Left lung (tissue), 10 donors: Measurements from ENCODE around the gene HSPA9. TPM values are rescaled to one million over a fixed set of nuclear protein-coding genes. Genes with fewer than 3 reads are reported as not detected.
"Not testable (repeated sequence)": the region's sequence is repeated elsewhere in the genome, so short reads cannot be mapped to it uniquely, and the experiment has no call there.

Experiments
- ATAC-seq: fragments of 200-7000 bp; cut with Tn5 transposase; one replicate; pipeline ENCODE4 v1.9.1; 2020; ENCODE audit warnings: moderate library complexity
- DNase-seq, 4 donors: peaks; one replicate each; pipeline ENCODE4 v3.0.0-alpha.2; 2013 to 2020
- H3K27ac ChIP-seq, 2 donors: fragments of 200-600 bp; sonication (generic) in 1 of 2; one replicate each; pipeline versions ENCODE4 v1.5.0 to v1.8.0; 2020 to 2021
- H3K27me3 ChIP-seq, 2 donors: fragments of 200-600 bp; sonication (generic) in 1 of 2; one replicate each; pipeline versions ENCODE4 v1.5.0 to v1.8.0; 2020 to 2021
- H3K36me3 ChIP-seq, 2 donors: fragments of 200-600 bp; sonication (generic) in 1 of 2; one replicate each; pipeline versions ENCODE4 v1.5.0 to v1.8.0; 2020 to 2021
- H3K4me1 ChIP-seq, 2 donors: fragments of 200-600 bp; one replicate each; pipeline ENCODE4 v1.8.0; 2021
- H3K4me3 ChIP-seq, 2 donors: fragments of 200-600 bp; sonication (generic) in 1 of 2; one replicate each; pipeline versions ENCODE4 v1.5.0 to v1.8.0; 2020 to 2021; ENCODE audit warnings: mild to moderate bottlenecking in 1 of 2
- H3K9me3 ChIP-seq, 2 donors: fragments of 200-600 bp; sonication (generic) in 1 of 2; one replicate each; pipeline versions ENCODE4 v1.5.0 to v1.8.0; 2020 to 2021
- intact Hi-C, 2 donors: fragments of 100-400 bp; cut with DNase I; formaldehyde crosslinking; loops; one replicate each; pipeline versions ENCODE4 v1.11.2 to v1.14.2; 2022
- polyA plus RNA-seq, 6 donors: library from polyadenylated mRNA; unstranded; fragments of 120-200 nt; gene quantifications; one replicate each; pipeline ENCODE4 v1.2.1, GENCODE V29; 2013; ENCODE audit not compliant: insufficient read length in 6 of 6
- total RNA-seq, 2 donors: library from RNA; stranded (reverse); fragmentation: NEBNext Ultra II Directional; extraction: Animal tissue kit (Norgen Biotek cat#: 25700); gene quantifications; one replicate each; pipeline ENCODE4 v1.2.1, GENCODE V29; 2021
- TF ChIP-seq, protein P1 (sequence below), 2 donors: fragments of 200-600 bp; sonication (generic) in 1 of 2; IDR thresholded peaks; one replicate each; pipeline versions ENCODE4 v1.5.0 to v1.8.0; 2021; ENCODE audit warnings: antibody characterized with exemption in 2 of 2
- donor health status: DM: no; HTN: yes; CAD: no.
- donor health status: DM: no; HTN: no; CAD: no.

HSPA9 gene
- total and polyA plus RNA-seq, 8 donors: 128 to 220 (median 209) TPM

DNA sequence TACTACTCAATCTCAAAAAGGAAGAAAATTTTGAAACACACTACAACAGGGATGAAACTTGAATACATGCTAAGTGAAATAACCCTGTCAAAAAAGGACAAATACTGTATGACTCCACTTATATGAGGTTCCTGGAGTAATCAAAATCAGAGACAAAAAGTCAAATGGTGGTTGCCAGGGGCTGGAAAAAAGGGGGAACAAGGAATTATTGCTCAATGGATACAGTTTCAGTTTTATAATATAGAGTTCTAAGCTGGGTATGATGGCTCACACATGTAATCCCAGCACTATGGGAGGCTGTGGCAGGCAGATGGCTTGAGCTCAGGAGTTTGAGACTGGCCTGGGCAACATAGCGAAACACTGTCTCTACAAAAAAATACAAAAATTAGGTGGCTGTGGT lies 61.2 kb downstream of the HSPA9 start:
- H3K36me3 ChIP-seq: peaks cover 0 to 98% of the 10 kb centered on the region in 2 donors
- TF ChIP-seq, protein P1, sequence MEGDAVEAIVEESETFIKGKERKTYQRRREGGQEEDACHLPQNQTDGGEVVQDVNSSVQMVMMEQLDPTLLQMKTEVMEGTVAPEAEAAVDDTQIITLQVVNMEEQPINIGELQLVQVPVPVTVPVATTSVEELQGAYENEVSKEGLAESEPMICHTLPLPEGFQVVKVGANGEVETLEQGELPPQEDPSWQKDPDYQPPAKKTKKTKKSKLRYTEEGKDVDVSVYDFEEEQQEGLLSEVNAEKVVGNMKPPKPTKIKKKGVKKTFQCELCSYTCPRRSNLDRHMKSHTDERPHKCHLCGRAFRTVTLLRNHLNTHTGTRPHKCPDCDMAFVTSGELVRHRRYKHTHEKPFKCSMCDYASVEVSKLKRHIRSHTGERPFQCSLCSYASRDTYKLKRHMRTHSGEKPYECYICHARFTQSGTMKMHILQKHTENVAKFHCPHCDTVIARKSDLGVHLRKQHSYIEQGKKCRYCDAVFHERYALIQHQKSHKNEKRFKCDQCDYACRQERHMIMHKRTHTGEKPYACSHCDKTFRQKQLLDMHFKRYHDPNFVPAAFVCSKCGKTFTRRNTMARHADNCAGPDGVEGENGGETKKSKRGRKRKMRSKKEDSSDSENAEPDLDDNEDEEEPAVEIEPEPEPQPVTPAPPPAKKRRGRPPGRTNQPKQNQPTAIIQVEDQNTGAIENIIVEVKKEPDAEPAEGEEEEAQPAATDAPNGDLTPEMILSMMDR (IDR thresholded peaks at IDR 0.05): no peak
- no peak for DNase-seq
- intact Hi-C loops: no loop called here
- no peaks in the 10 kb centered on the region for H3K27me3 ChIP-seq
- no peak for ATAC-seq
- no peak overlapping the region for H3K4me3 ChIP-seq
- peaks cover 0 to 6% of the 10 kb centered on the region in 2 donors for H3K4me1 ChIP-seq
- no peaks in the 10 kb centered on the region for H3K9me3 ChIP-seq
- H3K27ac ChIP-seq: peak overlapping the region in 1 of 2 donors; percentile 13

- intact Hi-C loops: no loop called here
- peak overlapping the region; percentile 33 to 35 for H3K27ac ChIP-seq
- H3K4me1 ChIP-seq: peaks cover 3 to 18% of the 10 kb centered on the region in 2 donors
- H3K4me3 ChIP-seq: no peak overlapping the region
- H3K9me3 ChIP-seq: no peaks in the 10 kb centered on the region
- peak; percentile 80 for ATAC-seq
- DNase-seq: no peak
- TF ChIP-seq, protein P1 (IDR thresholded peaks at IDR 0.05): no peak
- H3K36me3 ChIP-seq: peaks cover 0 to 77% of the 10 kb centered on the region in 2 donors
- no peaks in the 10 kb centered on the region for H3K27me3 ChIP-seq
Observed at GRCh38 chr5:138508958-138509357, 66.2 kb downstream of the HSPA9 start.

- H3K9me3 ChIP-seq, DNase-seq, intact Hi-C loops, H3K4me3 ChIP-seq, H3K27me3 ChIP-seq: not testable (repeated sequence)
- H3K36me3 ChIP-seq: peaks cover 0 to 63% of the 10 kb centered on the region in 2 donors
- peak overlapping the region in 1 of 2 donors; percentile 35 for H3K27ac ChIP-seq
- ATAC-seq: peak; percentile 64
- H3K4me1 ChIP-seq: peaks cover 3 to 18% of the 10 kb centered on the region in 2 donors
Observed at GRCh38 chr5:138507485-138507884, 67.7 kb downstream of the HSPA9 start.

DNA sequence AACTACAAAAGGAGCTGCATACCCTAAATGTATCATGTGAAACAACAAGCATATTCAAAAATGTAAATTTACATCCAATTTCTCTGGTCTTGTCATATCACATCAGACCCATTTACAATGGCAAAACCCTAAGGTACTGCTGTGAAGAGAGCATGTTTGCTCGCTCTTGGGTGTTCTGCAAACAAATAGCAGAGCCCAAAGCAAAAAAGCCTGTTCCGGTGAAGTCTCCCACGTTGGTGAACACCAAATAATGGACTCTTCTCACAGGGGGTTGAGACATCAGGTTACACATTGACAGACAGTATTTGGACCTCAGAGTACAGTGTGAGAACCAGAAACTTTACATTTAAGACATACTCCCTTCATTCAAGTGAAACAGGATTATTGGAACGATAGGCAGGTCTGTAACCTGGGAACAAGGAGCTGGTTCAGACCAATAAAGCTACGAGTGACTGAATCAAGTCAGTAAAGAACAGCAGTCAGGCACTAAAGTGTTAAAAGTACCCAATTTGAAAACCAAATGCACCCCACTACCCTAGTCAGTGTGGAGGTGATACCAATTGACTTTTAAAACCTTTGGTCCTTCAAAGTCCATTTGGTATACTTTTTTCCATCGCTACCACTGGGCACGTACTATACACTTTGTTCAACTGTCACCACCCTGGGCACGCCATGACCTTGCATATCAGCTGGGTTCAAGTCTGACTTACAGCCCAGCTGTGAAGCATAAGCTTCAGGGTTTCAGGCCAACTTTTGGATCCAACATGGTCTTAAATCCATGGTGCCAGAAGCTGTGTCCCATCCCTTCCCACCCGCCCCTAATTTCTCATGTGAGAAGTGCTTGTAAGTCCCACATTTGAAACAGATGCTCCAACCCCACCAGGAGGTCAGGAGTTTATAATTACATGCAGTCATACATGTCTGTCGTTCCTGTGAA lies 68.6 kb downstream of the HSPA9 start:
- no peak overlapping the region for H3K27ac ChIP-seq
- no peaks in the 10 kb centered on the region for H3K9me3 ChIP-seq
- DNase-seq: no peak
- intact Hi-C loops: no loop called here
- peaks cover 0 to 55% of the 10 kb centered on the region in 2 donors for H3K36me3 ChIP-seq
- H3K4me3 ChIP-seq: no peak overlapping the region
- TF ChIP-seq, protein P1 (IDR thresholded peaks at IDR 0.05): no peak
- no peaks in the 10 kb centered on the region for H3K27me3 ChIP-seq
- ATAC-seq: no peak
- H3K4me1 ChIP-seq: peaks cover 3 to 18% of the 10 kb centered on the region in 2 donors

DNA sequence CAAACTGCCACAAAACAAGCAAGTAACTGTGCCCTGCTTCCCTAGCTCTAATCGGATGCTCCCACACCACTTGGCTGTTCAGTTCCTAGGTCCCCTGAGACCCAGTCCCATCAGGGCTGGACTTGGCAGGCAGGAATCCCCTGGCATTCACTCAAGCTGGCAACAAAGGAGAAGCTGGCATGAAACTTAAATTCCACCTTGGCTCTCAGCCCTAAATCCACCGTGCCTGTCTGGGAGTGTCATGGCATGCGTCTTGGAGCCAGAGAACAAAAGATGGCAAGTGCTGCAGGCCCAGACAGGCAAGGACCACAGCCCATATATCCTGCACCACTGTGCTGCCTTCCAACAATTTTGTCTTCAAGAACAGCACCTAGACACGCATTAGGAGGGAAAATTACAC lies 70.4 kb downstream of the HSPA9 start:
- Histone ChIP-seq H3K9me3 (no peaks in the 10 kb centered on the region), H3K36me3 (peaks cover 0 to 38% of the 10 kb centered on the region in 2 donors), H3K27me3 (no peaks in the 10 kb centered on the region), H3K4me1 (peaks cover 3 to 18% of the 10 kb centered on the region in 2 donors), H3K4me3 (no peak overlapping the region), H3K27ac (no peak overlapping the region)
- DNase-seq (no peak), ATAC-seq (peak; percentile 12)
- intact Hi-C loops: loop anchor here in 1 of 2 donors (5.0 kb wide), 1 partner anchor 52 kb away; no protein-coding TSS in a partner anchor
- TF ChIP-seq, protein P1 (IDR thresholded peaks at IDR 0.05): no peak

Other genes starting within 250 kb of the HSPA9 start
- gene CDC25C, start 243.6 kb downstream of the HSPA9 start, total RNA-seq: 1 to 10 TPM in 1 of 2 donors, under 1 TPM in 1; 0.34 to 2.0 TPM
- gene CDC25C, start 243.6 kb downstream of the HSPA9 start, polyA plus RNA-seq: 10 to 100 TPM in 3 of 6 donors, 1 to 10 TPM in 3; 6.2 to 14.6 (median 9.5) TPM
- 10 to 100 TPM; 23.9 to 25.0 TPM for gene FAM53C, start 237.1 kb downstream of the HSPA9 start, total RNA-seq
- 10 to 100 TPM; 40.2 to 43.4 (median 42.5) TPM for gene FAM53C, start 237.1 kb downstream of the HSPA9 start, polyA plus RNA-seq
- gene KDM3B, start 222.7 kb downstream of the HSPA9 start, total RNA-seq: 10 to 100 TPM; 47.5 to 50.4 TPM
- 10 to 100 TPM; 78.1 to 96.3 (median 81.5) TPM for gene KDM3B, start 222.7 kb downstream of the HSPA9 start, polyA plus RNA-seq
- gene REEP2, start 136.3 kb downstream of the HSPA9 start, total RNA-seq: 1 to 10 TPM in 1 of 2 donors, under 1 TPM in 1; 0.52 to 2.5 TPM
- 1 to 10 TPM; 1.3 to 2.1 (median 1.9) TPM for gene REEP2, start 136.3 kb downstream of the HSPA9 start, polyA plus RNA-seq
- 10 to 100 TPM; 42.3 to 92.6 TPM for gene EGR1, start 109.9 kb downstream of the HSPA9 start, total RNA-seq
- 1,000 to 10,000 TPM in 1 of 6 donors, 100 to 1,000 TPM in 4, 10 to 100 TPM in 1; 23.6 to 1,036 (median 315) TPM for gene EGR1, start 109.9 kb downstream of the HSPA9 start, polyA plus RNA-seq
- gene ETF1, start 32.2 kb downstream of the HSPA9 start, total RNA-seq: 100 to 1,000 TPM; 107 to 112 TPM
- 10 to 100 TPM; 68.9 to 82.9 (median 78.7) TPM for gene ETF1, start 32.2 kb downstream of the HSPA9 start, polyA plus RNA-seq
- gene CTNNA1, start 178.0 kb upstream of the HSPA9 start, total RNA-seq: 100 to 1,000 TPM; 414 to 443 TPM
- gene CTNNA1, start 178.0 kb upstream of the HSPA9 start, polyA plus RNA-seq: 100 to 1,000 TPM; 309 to 381 (median 359) TPM